ENCODE results near the gene FAM83C.

FAM83C gene

GRCh38 chr20:35297155-35297554 lies 4.9 kb upstream of the FAM83C start:
- DNase-seq, result no peak

- no peak for DNase-seq
These were observed 3.9 kb upstream of the FAM83C start for GRCh38 chr20:35296101-35296554.

DNA sequence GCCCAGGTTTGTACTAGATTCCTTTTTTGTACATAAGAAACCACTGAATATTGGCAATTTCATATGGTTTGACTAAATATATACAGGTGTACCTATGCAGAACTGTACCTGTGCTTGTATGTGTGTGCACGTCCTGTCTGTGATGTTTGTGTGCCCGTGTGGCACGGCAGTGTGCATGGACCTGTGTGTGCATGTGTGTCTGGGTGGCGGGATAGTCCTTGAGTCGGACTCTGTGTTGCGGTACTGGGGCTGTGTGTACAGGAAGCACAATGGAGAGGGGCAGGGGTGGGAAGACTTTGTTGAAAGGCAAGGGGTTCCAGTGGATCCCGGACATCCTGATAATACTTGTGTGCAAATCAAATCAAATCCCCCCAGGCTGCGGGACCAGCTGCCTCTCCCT lies 3.4 kb upstream of the FAM83C start:
- DNase-seq, result no peak

DNA sequence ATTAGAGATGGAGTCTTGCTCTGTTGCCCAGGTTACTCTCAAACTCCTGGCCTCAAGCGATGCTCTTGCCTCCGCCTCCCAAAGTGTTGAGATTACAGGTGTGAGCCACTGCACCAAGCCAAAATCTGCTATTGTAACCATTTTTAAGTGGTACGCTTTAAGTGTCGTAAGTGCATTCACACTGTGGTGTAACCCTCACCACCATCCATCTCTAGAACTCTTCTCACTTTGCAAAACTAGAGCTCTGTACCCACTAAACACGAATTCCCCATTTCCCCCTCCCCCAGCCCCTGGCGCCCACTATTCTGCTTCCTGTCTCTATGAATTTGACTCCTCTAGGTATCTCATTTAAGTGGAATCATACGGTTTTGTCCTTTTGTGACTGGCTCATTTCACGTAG lies 2.8 kb upstream of the FAM83C start:
- no peak for DNase-seq

GRCh38 chr20:35294293-35294685 lies 2.1 kb upstream of the FAM83C start:
- DNase-seq, result no peak

- DNase-seq, result no peak
These were observed 1.4 kb upstream of the FAM83C start for GRCh38 chr20:35293303-35294292.

DNA sequence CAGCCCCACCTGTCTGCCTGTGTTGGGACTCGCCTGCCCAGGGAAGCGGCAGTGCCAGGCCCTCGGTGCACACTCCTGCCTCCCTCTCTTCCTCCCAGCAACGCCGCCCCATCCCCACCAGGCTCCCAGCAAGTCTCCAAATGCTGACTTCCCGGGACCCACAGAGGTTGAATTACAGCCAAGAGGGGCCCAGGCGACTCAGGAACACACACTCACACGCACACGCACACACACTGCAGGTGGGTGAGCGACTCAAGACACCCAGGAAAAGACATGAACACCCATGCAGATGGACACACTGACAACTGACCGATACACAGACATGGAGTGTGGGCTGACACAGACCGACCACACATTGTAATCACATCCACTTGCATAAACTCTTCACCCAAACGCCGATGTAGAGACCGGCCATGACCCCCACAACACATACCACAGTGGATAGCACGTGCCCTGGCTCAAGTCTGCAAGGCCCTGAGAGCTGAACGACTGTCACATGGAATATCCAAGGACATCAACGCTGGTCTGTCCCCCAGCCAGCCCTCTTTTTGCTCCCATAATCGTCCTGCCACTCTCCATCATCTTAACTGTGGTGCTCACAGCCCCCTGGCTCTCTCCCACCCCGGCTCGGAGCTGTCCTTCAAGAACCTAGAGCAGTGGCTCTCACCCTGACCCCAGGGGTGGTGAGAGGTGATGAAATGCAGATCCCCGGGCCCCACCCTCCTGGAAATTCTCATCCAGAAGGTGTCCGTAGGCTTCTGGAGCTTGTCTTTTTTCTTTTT lies 470 bp upstream of the FAM83C start:
- no peak for DNase-seq

DNA sequence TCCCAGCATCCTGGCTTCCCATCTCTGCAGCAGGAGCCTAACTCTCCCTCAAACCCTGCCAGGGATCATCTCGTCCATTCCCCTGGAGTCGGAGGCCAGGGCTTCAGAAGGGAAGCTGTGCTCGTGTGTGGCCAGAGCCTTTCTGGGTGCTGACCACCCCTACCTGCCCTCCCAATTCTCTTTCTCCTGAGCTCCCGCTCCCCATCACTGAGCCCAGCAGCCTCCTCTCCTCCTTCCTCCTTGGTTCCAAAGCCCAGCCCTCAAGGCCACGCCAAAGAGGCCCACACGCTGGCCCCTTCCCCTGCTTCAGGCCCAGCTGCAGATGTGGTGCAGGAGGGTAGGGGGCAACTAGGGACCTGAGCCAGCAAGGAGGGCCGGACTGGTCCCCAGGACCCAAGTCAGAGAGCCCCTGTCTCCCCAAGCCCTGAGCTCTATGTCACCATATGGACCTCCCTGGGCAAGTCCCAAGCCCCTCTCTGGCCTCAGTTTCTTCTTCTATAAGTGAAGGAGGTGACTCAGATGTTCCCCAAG lies 1.3 kb downstream of the FAM83C start:
- no peak for DNase-seq

DNA sequence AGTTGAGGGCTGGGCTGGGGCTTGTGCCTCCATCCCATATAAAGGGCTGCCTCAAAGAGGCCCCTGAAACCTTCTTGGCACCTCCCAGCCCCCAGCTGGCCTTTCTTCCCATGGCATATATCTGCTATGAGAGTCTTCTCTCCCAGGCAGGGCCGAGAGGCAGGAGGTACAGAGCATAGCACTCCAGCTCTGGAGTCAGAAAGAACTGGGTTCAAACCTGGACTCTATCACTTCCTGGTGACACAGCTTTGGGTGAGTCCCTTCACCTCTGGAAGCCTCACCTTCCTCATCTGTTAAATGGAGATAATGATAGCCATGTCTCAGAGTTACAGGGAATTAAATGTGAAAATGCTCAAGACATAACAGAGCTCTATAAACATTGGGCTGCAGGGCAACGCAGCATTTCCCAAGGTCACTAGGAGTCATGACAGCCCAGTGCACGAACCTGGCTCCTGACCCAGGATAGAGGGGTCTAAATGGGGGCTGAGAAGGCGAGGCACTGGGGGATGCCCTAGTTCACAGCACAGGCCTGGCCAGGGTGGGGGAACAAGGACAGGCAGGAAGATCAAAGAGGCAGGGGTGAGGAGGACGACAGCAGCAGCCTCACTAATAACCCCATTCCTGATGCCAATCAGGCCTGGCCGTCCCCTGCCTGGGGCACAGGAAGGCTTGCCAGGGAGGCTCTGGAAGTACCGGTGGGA lies 1.9 kb downstream of the FAM83C start:
- no peak for DNase-seq

DNA sequence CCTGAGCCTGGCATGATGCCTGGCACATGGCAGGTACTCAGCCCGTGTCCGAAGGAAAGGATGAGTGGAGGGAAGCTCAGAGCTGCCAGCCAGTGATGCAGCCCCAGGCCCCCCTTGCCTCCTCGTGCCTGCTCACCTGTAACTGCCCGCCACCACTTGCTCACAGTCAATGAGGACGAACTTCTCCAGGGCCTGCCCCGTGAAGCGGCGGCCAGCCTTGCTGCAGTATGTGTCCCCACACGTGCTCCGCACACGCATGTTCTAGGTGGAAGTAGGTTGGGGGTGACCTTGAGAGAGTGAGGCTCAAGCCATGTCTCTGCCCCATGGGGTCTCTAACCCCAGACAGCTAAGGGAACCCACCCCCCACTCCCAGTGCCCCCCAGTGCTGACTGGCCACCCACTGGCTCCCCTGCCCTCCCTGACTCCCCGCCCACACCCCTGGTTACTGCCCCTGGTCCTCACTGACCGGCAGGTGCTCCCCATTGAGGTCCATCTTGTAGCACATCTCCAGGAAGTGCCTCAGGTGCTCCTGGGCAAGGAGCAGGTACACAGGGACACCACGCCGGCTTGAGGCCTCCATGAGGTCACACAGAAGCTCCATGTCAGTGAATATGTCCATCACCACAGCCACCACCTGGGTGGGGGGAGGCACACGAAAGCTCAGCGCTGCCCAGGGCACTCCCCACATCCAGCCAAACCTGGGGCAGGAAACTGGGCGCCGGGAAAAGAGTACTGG lies 3.7 kb downstream of the FAM83C start:
- no peak for DNase-seq

DNA sequence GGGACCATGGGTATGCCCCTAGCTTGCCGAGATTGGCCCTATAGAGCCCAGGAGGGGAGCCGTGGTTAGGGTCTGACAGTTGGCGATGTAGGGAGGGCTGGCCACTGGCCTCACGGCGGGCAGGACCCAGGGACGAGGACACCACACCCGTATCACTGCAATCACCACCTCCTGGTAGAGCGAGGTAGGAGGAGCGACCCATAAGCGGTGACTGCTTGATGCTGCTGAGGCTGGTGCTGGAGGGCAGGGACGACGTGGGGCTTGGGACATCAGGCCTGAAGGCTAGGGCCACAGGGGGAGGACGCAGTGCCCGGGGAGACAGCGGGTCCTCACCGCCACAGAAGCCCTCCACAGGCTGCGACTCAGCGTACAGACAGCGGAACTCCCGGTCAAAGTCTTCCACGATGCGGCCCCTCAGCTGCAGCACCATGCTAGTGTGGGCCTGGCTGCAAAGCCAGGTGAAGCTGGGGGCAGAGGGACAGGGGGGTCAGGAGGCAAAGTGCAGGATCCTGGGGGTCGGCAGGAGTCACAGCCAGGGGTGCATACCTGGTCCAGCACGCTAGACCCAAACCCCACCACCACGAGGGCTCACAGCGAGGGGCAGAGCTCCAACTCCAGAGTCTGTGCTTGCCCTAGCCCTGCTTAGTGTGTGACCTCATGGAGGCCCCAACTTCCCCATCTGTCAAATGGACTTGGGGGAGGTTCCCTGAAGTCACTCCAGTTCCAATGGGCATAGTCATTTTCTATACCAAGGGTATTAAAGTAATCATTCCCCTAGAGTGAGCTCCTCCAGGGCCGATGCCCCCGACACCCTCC lies 4.5 kb downstream of the FAM83C start:
- no peak for DNase-seq

DNA sequence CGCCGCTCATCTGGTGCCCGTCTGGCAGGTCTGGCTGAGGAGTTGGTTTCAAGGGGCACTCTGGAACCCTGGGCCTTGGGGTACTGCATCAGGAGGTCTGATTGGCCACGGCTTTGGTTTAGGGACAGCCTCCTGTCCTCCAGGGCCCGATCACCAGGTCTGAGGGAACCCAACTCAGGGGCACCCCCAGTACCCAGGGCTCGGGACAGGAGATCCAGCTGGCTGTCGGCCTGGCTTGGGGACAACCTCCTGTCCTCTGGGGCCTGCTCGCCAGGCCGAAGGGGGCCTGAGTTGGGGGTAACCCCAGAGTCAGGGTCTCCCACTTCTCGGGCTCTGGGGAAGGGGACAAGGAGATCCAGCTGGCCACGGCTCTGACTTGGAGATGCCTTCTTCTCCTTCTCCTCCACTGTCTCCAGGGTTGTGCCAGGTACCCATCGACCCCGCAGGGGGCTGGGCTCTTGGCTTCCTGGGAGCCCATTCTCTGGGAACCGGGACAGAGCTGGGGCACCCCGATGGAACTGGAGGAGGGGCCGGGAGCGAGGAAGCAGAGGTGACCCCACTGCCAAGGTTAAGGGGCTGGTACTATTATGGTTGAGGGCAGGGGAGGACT lies 5.2 kb downstream of the FAM83C start:
- no peak for DNase-seq

DNA sequence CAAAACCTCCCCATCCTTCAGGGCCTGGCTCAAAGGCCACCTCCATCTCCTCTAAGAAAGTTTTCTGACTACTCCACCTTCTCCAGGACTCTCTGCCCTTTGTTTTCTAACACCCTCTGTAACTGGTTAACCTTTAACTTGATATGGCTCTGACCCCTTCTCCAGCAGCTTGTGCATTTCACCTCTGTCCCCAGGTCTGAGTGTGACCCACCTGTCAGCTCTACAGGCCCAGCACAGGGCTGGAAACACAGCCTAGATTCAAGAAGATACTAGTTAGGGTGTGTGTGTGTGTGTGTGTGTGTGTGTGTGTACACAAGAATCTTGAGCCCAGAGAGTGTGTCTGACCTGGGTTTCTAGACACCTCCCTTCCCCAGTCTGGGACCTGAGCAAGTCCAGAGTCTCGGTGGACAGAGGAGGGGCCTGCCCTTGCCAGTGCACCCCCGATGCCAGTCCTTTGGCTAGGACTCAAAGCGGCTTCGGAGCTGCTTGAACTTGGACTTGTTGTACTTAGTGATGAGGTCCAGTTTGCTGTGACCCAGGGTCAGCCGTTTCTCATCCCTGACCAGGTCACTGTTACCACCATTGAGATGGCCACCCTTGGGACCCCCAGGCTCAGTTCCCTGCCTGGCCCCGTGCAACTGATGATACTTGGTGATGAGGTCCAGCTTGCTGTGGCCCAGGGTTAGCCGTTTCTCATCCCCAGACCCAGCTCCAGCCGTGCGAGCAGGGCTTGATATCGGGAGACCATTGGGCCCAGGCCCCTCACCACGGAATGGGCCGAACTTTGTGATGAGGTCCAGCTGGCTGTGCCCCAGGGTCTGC lies 5.9 kb downstream of the FAM83C start:
- no peak for DNase-seq

DNA sequence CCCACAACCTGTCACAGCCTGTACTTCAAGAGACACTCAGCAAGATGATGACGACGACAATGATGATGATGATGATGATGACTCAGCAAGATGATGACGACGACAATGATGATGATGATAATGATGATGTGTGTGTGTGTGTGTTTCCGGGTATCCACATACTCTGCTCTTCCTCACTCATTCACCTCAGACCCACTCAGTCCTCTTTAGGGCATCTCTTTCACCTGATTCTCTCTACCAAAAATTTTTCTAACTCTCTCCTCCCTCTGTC lies 6.5 kb downstream of the FAM83C start:
- no peak for DNase-seq

- no peak for DNase-seq
These were observed 7.0 kb downstream of the FAM83C start for GRCh38 chr20:35284992-35285805.

- DNase-seq, result peak; percentile 65
These were observed 7.8 kb downstream of the FAM83C start, which contains the start of gene EIF6 for GRCh38 chr20:35284267-35284991. Gene EIF6 (minus strand): TSS chr20:35284772. CDS start chr20:35284487, 285 bp downstream.

DNA sequence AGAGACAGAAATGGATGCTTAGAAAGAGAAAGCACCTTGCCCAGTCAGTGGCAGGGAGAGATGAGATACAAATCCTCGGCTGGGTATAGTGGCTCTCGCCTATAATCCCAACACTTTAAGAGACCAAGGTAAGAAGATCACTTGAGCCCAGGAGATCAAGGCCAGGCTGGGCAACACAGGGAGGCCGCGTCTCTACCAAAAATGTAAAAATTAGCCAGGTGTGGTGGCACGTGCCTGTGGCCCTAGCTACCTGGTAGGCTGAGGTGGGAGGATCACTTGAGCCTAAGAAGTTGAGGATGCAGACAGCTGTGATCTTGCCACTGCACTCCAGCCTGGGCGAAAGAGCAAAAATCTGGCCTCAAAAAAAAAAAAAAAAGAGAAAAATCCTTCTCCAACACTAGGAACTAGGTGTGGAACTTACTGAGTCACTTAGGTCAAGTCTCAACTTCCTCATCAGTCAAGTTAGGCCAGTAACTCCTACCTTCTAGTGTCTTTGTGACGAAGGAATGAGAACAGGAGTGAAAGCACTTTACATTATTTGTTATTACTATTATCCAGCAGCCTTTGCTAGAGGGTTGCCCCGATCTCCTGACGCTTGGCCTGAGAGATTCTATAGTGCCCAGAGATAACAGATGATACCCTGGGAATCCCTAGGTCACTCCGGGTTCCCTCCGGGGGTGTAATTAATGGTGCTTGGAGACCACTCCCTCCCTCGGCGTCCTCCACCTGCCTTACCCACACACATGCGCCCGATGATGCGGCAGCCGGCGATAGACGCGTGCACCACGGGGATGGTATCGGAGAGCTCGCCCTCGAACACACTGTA lies 8.6 kb downstream of the FAM83C start:
- no peak for DNase-seq

Measured in activated effector memory CD4-positive, alpha-beta T cell treated with Interleukin-2 at 50 U/mL for 16 hours (primary cell).